K562 (cell line): Measurements from ENCODE around the gene ZC3H12C. TPM values are rescaled to one million over a fixed set of nuclear protein-coding genes. Genes with fewer than 3 reads are reported as not detected.

Experiments
- RFX7 ChIP-seq: fragments of 250-450 bp; sonication (Bioruptor Pico); IDR thresholded peaks from 2 replicates; pipeline ENCODE4 v1.5.1; 2021; ENCODE audit warnings: mild to moderate bottlenecking
- ZNF24 ChIP-seq: fragments of 450-650 bp; IDR thresholded peaks from 2 replicates; pipeline ENCODE4 v1.6.1; 2016
- polyA plus RNA-seq, 8 experiments: library from polyadenylated mRNA; depleted of rRNA in 4 of 8; stranded (reverse) in 5 of 8; unstranded in 3 of 8; fragments of >200 nt; fragmentation: Nextera tagmentation in 2 of 8; fragmentation: Illumina TruSeq in 1 of 8; extraction: Ambion mirVana in 2 of 8; extraction: Trizol in 1 of 8; gene quantifications; 2 replicates each; pipeline versions ENCODE4 v1.2.1 to v1.2.3, GENCODE V29; 2011 to 2014; ENCODE audit warnings: inconsistent platforms in 1 of 8, missing spikeins in 1 of 8
- total RNA-seq, 7 experiments: library from RNA; depleted of rRNA in 6 of 7; stranded (reverse); fragments of >200 nt in 6 of 7; fragmentation: Illumina TruSeq in 2 of 7; extraction: Trizol in 2 of 7; gene quantifications; 2 replicates each; pipeline versions ENCODE4 v1.2.1 to v1.2.3, GENCODE V29; 2011 to 2021; ENCODE audit warnings: low replicate concordance in 1 of 7
- TF ChIP-seq, protein P1 (sequence below), 2 experiments: fragments of 450-650 bp; formaldehyde crosslinking in 1 of 2; IDR thresholded peaks; 2 replicates each; pipeline versions ENCODE4 v1.4.0 to v1.6.1; 2014 to 2020; ENCODE audit warnings: mild to moderate bottlenecking in 2 of 2, borderline replicate concordance in 1 of 2, low read depth in 1 of 2

The ZC3H12C gene
- total and polyA plus RNA-seq, 9 of the 15 experiments (the other 6 are each of a cell fraction or from before 2014, with no cell fraction given) = 0.56 to 5.9 (median 3.3) TPM

DNA sequence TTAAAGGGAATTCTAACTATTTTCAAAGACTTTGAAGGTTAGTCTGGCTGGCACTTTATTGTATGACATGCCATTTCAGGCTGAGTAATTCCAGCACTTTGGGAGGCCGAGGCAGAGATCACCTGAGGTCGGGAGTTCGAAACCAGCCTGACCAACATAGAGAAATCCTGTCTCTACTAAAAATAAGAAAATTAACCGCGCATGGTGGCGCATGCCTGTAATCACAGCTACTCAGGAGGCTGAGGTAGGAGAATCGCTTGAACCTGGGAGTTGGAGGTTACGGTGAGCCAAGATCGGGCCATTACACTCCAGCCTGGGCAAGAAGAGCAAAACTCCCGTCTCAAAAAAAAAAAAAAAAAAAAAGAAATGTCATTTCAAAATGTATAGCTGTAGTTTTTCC, 107.6 kb downstream of the ZC3H12C start (continued):
- TF ChIP-seq, protein P1, sequence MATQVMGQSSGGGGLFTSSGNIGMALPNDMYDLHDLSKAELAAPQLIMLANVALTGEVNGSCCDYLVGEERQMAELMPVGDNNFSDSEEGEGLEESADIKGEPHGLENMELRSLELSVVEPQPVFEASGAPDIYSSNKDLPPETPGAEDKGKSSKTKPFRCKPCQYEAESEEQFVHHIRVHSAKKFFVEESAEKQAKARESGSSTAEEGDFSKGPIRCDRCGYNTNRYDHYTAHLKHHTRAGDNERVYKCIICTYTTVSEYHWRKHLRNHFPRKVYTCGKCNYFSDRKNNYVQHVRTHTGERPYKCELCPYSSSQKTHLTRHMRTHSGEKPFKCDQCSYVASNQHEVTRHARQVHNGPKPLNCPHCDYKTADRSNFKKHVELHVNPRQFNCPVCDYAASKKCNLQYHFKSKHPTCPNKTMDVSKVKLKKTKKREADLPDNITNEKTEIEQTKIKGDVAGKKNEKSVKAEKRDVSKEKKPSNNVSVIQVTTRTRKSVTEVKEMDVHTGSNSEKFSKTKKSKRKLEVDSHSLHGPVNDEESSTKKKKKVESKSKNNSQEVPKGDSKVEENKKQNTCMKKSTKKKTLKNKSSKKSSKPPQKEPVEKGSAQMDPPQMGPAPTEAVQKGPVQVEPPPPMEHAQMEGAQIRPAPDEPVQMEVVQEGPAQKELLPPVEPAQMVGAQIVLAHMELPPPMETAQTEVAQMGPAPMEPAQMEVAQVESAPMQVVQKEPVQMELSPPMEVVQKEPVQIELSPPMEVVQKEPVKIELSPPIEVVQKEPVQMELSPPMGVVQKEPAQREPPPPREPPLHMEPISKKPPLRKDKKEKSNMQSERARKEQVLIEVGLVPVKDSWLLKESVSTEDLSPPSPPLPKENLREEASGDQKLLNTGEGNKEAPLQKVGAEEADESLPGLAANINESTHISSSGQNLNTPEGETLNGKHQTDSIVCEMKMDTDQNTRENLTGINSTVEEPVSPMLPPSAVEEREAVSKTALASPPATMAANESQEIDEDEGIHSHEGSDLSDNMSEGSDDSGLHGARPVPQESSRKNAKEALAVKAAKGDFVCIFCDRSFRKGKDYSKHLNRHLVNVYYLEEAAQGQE (IDR thresholded peaks at IDR 0.05; ENCODE audit: borderline replicate concordance) = no peak
- TF ChIP-seq, protein P1 (CRISPR knock-in tag; IDR thresholded peaks at IDR 0.05; ENCODE audit: low read depth) = no peak
- TF ChIP-seq ZNF24 (no peak), RFX7 (no peak)
